Stimulated activated CD4-positive, alpha-beta T cell treated with anti-CD3 and anti-CD28 coated beads, Interleukin-12 subunit alpha, Interleukin-12 subunit beta, amount 100 ng/mL, for 4 hours (primary cell): ENCODE data around the gene AQP12A.

Experiments
- DNase-seq: peaks from one replicate; pipeline ENCODE4 v3.0.0-alpha.2; 2020

The AQP12A gene

GRCh38 chr2:240711296-240711695 lies 19.6 kb downstream of the AQP12A start:
- DNase-seq = no peak

- no peak for DNase-seq
Measured at GRCh38 chr2:240711701-240712100, 20.0 kb downstream of the AQP12A start.

- no peak for DNase-seq
Measured at GRCh38 chr2:240712121-240712520, 20.5 kb downstream of the AQP12A start.

- no peak for DNase-seq
Measured at GRCh38 chr2:240713071-240713927, 21.6 kb downstream of the AQP12A start.

- DNase-seq = no peak
Measured at GRCh38 chr2:240713928-240714746, 22.5 kb downstream of the AQP12A start.

- no peak for DNase-seq
Measured at GRCh38 chr2:240714747-240715725, 23.4 kb downstream of the AQP12A start.

- no peak for DNase-seq
Measured at GRCh38 chr2:240716130-240716798, 24.6 kb downstream of the AQP12A start.

GRCh38 chr2:240717181-240717641 lies 25.5 kb downstream of the AQP12A start:
- no peak for DNase-seq

GRCh38 chr2:240717681-240718581 lies 26.3 kb downstream of the AQP12A start:
- DNase-seq = no peak

- DNase-seq = no peak
Measured at GRCh38 chr2:240718896-240719490, 27.3 kb downstream of the AQP12A start.

- no peak for DNase-seq
Measured at GRCh38 chr2:240719676-240720545, 28.2 kb downstream of the AQP12A start.

GRCh38 chr2:240720686-240721595 lies 29.3 kb downstream of the AQP12A start:
- no peak for DNase-seq

GRCh38 chr2:240721596-240722180 lies 30.0 kb downstream of the AQP12A start:
- no peak for DNase-seq

GRCh38 chr2:240722376-240722775 lies 30.7 kb downstream of the AQP12A start:
- DNase-seq = no peak

GRCh38 chr2:240722796-240723735 lies 31.4 kb downstream of the AQP12A start:
- no peak for DNase-seq

- no peak for DNase-seq
Measured at GRCh38 chr2:240723851-240724250, 32.2 kb downstream of the AQP12A start.

GRCh38 chr2:240724431-240724830 lies 32.8 kb downstream of the AQP12A start:
- no peak for DNase-seq
